OCI-LY7 (cell line): ENCODE data around the gene NRXN2.

Experiments used
- CTCF ChIP-seq: fragments of 200-600 bp; sonication (generic); conservative IDR thresholded peaks from 2 replicates; pipeline ENCODE4 v1.5.1; 2014; ENCODE audit warnings: mild to moderate bottlenecking, antibody characterized with exemption, low read length, moderate library complexity, mixed read lengths
- EZH2phosphoT487 ChIP-seq: fragments of 200-600 bp; sonication (generic); IDR thresholded peaks from 2 replicates; pipeline ENCODE4 v1.6.1; 2018; ENCODE audit warnings: low read depth, borderline replicate concordance, mild to moderate bottlenecking, mixed run types, antibody characterized with exemption, low read length, moderate library complexity, mixed read lengths

- TF ChIP-seq CTCF (no peak), EZH2phosphoT487 (no peak)
Observed at GRCh38 chr11:64585150-64585549, 137.8 kb downstream of the NRXN2 start.
